ENCODE results near the gene BARHL1.

GRCh38 chr9:132546148-132547051 is 36.0 kb upstream of the BARHL1 start:
- TF ChIP-seq, protein P1, sequence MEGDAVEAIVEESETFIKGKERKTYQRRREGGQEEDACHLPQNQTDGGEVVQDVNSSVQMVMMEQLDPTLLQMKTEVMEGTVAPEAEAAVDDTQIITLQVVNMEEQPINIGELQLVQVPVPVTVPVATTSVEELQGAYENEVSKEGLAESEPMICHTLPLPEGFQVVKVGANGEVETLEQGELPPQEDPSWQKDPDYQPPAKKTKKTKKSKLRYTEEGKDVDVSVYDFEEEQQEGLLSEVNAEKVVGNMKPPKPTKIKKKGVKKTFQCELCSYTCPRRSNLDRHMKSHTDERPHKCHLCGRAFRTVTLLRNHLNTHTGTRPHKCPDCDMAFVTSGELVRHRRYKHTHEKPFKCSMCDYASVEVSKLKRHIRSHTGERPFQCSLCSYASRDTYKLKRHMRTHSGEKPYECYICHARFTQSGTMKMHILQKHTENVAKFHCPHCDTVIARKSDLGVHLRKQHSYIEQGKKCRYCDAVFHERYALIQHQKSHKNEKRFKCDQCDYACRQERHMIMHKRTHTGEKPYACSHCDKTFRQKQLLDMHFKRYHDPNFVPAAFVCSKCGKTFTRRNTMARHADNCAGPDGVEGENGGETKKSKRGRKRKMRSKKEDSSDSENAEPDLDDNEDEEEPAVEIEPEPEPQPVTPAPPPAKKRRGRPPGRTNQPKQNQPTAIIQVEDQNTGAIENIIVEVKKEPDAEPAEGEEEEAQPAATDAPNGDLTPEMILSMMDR (IDR thresholded peaks at IDR 0.05): peak; percentile 67
- TF ChIP-seq EZH2 (IDR thresholded peaks at IDR 0.05) (no peak), EZH2phosphoT487 (IDR thresholded peaks at IDR 0.05) (no peak)

All from neural progenitor cell (in vitro differentiated cells).